NB4 (cell line): ENCODE data around the gene FAM9C.

Source experiments
- POLR2A ChIP-seq: IDR thresholded peaks from 2 replicates; pipeline ENCODE4 v1.6.1; 2011; ENCODE audit warnings: mild to moderate bottlenecking; ENCODE audit not compliant: insufficient read length; ENCODE audit errors: extremely low read depth
- TF ChIP-seq, protein P1 (sequence below): IDR thresholded peaks from one replicate; pipeline ENCODE4 v1.5.1; 2012; ENCODE audit warnings: low read depth, low read length
- TF ChIP-seq, protein P2 (sequence below): IDR thresholded peaks from 2 replicates; pipeline ENCODE4 v1.6.1; 2011; ENCODE audit warnings: low read depth, low read length

DNA sequence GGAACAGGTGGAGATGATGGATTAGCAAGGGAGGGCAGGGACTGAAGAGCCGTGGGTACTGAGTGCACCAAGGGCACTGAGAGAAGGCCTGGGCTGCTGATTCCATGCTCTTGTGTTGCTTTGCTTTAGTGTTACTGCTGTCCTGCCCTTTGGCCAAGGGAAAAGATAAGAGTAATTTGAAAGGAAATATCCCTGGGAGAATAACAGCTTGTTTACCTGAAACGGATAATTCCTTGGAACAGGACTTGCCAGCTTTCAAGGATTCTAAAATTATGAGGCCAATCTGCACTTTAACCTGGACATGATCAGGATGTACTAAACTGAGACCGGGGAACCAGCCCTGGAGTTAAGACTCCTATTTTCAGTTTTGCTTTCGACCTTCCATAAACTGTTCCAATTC, 20.4 kb downstream of the FAM9C start:
- TF ChIP-seq, protein P1, sequence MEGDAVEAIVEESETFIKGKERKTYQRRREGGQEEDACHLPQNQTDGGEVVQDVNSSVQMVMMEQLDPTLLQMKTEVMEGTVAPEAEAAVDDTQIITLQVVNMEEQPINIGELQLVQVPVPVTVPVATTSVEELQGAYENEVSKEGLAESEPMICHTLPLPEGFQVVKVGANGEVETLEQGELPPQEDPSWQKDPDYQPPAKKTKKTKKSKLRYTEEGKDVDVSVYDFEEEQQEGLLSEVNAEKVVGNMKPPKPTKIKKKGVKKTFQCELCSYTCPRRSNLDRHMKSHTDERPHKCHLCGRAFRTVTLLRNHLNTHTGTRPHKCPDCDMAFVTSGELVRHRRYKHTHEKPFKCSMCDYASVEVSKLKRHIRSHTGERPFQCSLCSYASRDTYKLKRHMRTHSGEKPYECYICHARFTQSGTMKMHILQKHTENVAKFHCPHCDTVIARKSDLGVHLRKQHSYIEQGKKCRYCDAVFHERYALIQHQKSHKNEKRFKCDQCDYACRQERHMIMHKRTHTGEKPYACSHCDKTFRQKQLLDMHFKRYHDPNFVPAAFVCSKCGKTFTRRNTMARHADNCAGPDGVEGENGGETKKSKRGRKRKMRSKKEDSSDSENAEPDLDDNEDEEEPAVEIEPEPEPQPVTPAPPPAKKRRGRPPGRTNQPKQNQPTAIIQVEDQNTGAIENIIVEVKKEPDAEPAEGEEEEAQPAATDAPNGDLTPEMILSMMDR, result no peak
- TF ChIP-seq POLR2A, result no peak
- TF ChIP-seq, protein P2, sequence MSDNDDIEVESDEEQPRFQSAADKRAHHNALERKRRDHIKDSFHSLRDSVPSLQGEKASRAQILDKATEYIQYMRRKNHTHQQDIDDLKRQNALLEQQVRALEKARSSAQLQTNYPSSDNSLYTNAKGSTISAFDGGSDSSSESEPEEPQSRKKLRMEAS, result no peak
